HepG2 (cell line): ENCODE results near the gene NOL12. TPM values are rescaled to one million over a fixed set of nuclear protein-coding genes. Genes with fewer than 3 reads are reported as not detected.

Experiments used
- AGO2 ChIP-seq: fragments of 200-400 bp; formaldehyde crosslinking; optimal IDR thresholded peaks from 2 replicates; pipeline ENCODE3; 2017; ENCODE audit warnings: mild to moderate bottlenecking, low read depth, low read length, moderate library complexity
- EHMT2 ChIP-seq: fragments of 200-600 bp; sonication (generic); IDR thresholded peaks from 2 replicates; pipeline ENCODE4 v1.7.0; 2017; ENCODE audit warnings: antibody characterized with exemption, low read depth, low read length, borderline replicate concordance
- JDP2 ChIP-seq: sonication (generic); formaldehyde crosslinking; IDR thresholded peaks from 2 replicates; pipeline ENCODE4 v1.8.1; 2022; ENCODE audit warnings: missing genetic modification reagents, borderline replicate concordance
- KAT7 ChIP-seq: IDR thresholded peaks from 2 replicates; pipeline ENCODE4 v1.6.1; 2018; ENCODE audit warnings: borderline replicate concordance, missing compliant biosample characterization
- MZF1 ChIP-seq: sonication (generic); formaldehyde crosslinking; IDR thresholded peaks from 2 replicates; pipeline ENCODE4 v1.8.1; 2023; ENCODE audit warnings: mild to moderate bottlenecking, missing genetic modification reagents, borderline replicate concordance
- NCOA5 ChIP-seq: sonication (generic); formaldehyde crosslinking; IDR thresholded peaks from 2 replicates; pipeline ENCODE4 v1.4.0; 2020; ENCODE audit warnings: missing genetic modification reagents
- NFIB ChIP-seq: sonication (generic); formaldehyde crosslinking; IDR thresholded peaks from 2 replicates; pipeline ENCODE4 v1.9.0; 2021; ENCODE audit warnings: missing genetic modification reagents, mild to moderate bottlenecking, borderline replicate concordance
- PCBP2 ChIP-seq: fragments of 200-400 bp; formaldehyde crosslinking; optimal IDR thresholded peaks from 2 replicates; pipeline ENCODE3; 2018; ENCODE audit warnings: low read length, low read depth; ENCODE audit not compliant: poor library complexity, severe bottlenecking
- SETDB1 ChIP-seq: sonication (generic); formaldehyde crosslinking; IDR thresholded peaks from 2 replicates; pipeline ENCODE4 v1.5.1; 2020; ENCODE audit warnings: missing genetic modification reagents, mild to moderate bottlenecking, borderline replicate concordance
- ZFP41 ChIP-seq: sonication (generic); formaldehyde crosslinking; IDR thresholded peaks from 2 replicates; pipeline ENCODE4 v1.4.0; 2020; ENCODE audit warnings: mild to moderate bottlenecking, missing genetic modification reagents, borderline replicate concordance
- ZKSCAN8 ChIP-seq: IDR thresholded peaks from 2 replicates; pipeline ENCODE4 v1.6.1; 2016; ENCODE audit warnings: borderline replicate concordance, missing genetic modification reagents, missing compliant biosample characterization
- ZNF10 ChIP-seq: sonication (generic); formaldehyde crosslinking; IDR thresholded peaks from 2 replicates; pipeline ENCODE4 v1.4.0; 2020; ENCODE audit warnings: mild to moderate bottlenecking, low read depth, missing genetic modification reagents, borderline replicate concordance
- ZNF644 ChIP-seq: IDR thresholded peaks from 2 replicates; pipeline ENCODE4 v1.6.1; 2016; ENCODE audit warnings: low read depth
- ZNF713 ChIP-seq: sonication (generic); formaldehyde crosslinking; IDR thresholded peaks from 2 replicates; pipeline ENCODE4 v1.4.0; 2020; ENCODE audit warnings: mild to moderate bottlenecking, missing genetic modification reagents
- polyA plus RNA-seq, 8 experiments: library from polyadenylated mRNA; depleted of rRNA in 3 of 8; stranded (reverse) in 7 of 8; unstranded in 1 of 8; fragments of >200 nt; fragmentation: Illumina TruSeq in 4 of 8; extraction: Trizol in 4 of 8; gene quantifications; 2 replicates each; pipeline versions ENCODE4 v1.2.1 to v1.2.3, GENCODE V29; 2011 to 2016; ENCODE audit warnings: low read depth in 4 of 8, missing spikeins in 1 of 8, mixed read lengths in 1 of 8; ENCODE audit not compliant: insufficient read depth in 1 of 8
- total RNA-seq, 5 experiments: library from RNA; depleted of rRNA; stranded (reverse); fragments of >200 nt; fragmentation: Illumina TruSeq; extraction: Trizol; gene quantifications; 2 replicates each; pipeline ENCODE4 v1.2.3, GENCODE V29; 2016; ENCODE audit warnings: low read depth in 1 of 5
- TF ChIP-seq, protein P1 (sequence below): sonication (generic); formaldehyde crosslinking; conservative IDR thresholded peaks from 2 replicates; pipeline ENCODE4 v1.8.0; 2022; ENCODE audit warnings: missing genetic modification reagents
- TF ChIP-seq, protein P2 (sequence below): sonication (generic); formaldehyde crosslinking; IDR thresholded peaks from one replicate; pipeline ENCODE4 v1.5.1; 2020; ENCODE audit warnings: mild to moderate bottlenecking, missing genetic modification reagents; ENCODE audit errors: not compliant biosample characterization
- TF ChIP-seq, protein P3 (sequence below): sonication (generic); formaldehyde crosslinking; IDR thresholded peaks from 2 replicates; pipeline ENCODE4 v1.4.0; 2020; ENCODE audit warnings: missing genetic modification reagents

Gene NOL12
- total and polyA plus RNA-seq, 2 of the 13 experiments (the other 11 are each of a cell fraction or from before 2014, with no cell fraction given) = 14.3 to 31.4 TPM

DNA sequence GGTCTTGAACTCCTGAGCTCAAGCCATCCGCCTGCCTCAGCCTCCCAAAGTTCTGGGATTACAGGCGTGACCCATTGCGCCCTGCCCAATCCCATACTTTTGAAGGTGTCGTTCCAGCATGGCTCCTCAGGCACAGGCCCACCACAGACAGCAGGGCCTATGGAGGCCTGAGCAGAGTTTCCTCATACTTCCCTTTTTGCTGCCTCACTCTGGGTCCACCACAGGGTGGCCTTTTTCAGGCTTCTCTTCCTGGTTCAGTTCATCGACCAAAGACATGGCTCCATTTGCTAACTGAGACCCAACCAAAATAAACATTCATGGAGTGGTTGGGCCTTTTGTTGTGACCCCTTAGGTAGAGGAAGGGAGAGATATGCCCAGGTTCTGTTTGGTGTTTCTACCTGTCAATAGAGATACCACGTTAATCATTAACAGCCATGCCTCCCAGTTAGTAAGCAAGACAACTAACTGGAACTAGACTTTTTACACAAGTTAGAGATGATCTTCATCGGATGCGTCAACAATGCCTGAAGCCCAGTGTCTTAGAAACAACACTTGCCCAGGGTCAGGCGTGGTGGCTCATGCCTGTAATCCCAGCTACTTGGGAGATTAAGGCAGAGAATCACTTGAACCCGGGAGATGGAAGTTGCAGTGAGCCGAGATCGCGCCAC, 45.8 kb downstream of the NOL12 start (continued):
- TF ChIP-seq, protein P1, sequence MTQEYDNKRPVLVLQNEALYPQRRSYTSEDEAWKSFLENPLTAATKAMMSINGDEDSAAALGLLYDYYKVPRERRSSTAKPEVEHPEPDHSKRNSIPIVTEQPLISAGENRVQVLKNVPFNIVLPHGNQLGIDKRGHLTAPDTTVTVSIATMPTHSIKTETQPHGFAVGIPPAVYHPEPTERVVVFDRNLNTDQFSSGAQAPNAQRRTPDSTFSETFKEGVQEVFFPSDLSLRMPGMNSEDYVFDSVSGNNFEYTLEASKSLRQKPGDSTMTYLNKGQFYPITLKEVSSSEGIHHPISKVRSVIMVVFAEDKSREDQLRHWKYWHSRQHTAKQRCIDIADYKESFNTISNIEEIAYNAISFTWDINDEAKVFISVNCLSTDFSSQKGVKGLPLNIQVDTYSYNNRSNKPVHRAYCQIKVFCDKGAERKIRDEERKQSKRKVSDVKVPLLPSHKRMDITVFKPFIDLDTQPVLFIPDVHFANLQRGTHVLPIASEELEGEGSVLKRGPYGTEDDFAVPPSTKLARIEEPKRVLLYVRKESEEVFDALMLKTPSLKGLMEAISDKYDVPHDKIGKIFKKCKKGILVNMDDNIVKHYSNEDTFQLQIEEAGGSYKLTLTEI (CRISPR knock-in tag) = no peak
- TF ChIP-seq ZNF644 (CRISPR knock-in tag) (peak; percentile 99), JDP2 (CRISPR knock-in tag) (no peak), PCBP2 (no peak), SETDB1 (CRISPR knock-in tag) (no peak), ZKSCAN8 (peak; percentile 76; the same call in 1 of the 2 replicates), NFIB (no peak), KAT7 (CRISPR knock-in tag) (0 out of 2 replicates have a peak, but pooled peaks have one; percentile 50), ZNF10 (CRISPR knock-in tag) (no peak), MZF1 (CRISPR knock-in tag) (no peak), ZFP41 (no peak), AGO2 (no peak), EHMT2 (peak; percentile 30; the same call in 1 of the 2 replicates), ZNF713 (no peak), NCOA5 (no peak)
- TF ChIP-seq, protein P2, sequence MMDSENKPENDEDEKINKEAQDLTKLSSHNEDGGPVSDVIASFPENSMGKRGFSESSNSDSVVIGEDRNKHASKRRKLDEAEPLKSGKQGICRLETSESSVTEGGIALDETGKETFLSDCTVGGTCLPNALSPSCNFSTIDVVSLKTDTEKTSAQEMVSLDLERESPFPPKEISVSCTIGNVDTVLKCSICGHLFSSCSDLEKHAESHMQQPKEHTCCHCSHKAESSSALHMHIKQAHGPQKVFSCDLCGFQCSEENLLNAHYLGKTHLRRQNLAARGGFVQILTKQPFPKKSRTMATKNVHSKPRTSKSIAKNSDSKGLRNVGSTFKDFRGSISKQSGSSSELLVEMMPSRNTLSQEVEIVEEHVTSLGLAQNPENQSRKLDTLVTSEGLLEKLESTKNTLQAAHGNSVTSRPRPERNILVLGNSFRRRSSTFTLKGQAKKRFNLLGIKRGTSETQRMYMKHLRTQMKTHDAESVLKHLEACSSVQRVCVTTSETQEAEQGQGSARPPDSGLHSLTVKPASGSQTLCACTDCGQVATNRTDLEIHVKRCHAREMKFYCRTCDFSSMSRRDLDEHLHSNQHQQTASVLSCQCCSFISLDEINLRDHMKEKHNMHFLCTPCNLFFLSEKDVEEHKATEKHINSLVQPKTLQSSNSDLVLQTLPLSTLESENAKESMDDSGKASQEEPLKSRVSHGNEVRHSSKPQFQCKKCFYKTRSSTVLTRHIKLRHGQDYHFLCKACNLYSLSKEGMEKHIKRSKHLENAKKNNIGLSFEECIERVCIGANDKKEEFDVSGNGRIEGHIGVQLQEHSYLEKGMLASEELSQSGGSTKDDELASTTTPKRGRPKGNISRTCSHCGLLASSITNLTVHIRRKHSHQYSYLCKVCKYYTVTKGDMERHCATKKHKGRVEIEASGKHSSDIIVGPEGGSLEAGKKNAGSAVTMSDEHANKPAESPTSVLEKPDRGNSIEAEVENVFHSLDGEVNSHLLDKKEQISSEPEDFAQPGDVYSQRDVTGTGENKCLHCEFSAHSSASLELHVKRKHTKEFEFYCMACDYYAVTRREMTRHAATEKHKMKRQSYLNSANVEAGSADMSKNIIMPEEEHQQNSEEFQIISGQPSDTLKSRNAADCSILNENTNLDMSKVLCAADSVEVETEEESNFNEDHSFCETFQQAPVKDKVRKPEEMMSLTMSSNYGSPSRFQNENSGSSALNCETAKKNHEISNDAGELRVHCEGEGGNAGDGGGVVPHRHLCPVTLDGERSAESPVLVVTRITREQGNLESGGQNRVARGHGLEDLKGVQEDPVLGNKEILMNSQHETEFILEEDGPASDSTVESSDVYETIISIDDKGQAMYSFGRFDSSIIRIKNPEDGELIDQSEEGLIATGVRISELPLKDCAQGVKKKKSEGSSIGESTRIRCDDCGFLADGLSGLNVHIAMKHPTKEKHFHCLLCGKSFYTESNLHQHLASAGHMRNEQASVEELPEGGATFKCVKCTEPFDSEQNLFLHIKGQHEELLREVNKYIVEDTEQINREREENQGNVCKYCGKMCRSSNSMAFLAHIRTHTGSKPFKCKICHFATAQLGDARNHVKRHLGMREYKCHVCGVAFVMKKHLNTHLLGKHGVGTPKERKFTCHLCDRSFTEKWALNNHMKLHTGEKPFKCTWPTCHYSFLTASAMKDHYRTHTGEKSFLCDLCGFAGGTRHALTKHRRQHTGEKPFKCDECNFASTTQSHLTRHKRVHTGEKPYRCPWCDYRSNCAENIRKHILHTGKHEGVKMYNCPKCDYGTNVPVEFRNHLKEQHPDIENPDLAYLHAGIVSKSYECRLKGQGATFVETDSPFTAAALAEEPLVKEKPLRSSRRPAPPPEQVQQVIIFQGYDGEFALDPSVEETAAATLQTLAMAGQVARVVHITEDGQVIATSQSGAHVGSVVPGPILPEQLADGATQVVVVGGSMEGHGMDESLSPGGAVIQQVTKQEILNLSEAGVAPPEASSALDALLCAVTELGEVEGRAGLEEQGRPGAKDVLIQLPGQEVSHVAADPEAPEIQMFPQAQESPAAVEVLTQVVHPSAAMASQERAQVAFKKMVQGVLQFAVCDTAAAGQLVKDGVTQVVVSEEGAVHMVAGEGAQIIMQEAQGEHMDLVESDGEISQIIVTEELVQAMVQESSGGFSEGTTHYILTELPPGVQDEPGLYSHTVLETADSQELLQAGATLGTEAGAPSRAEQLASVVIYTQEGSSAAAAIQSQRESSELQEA (CRISPR knock-in tag) = no peak
- TF ChIP-seq, protein P3, sequence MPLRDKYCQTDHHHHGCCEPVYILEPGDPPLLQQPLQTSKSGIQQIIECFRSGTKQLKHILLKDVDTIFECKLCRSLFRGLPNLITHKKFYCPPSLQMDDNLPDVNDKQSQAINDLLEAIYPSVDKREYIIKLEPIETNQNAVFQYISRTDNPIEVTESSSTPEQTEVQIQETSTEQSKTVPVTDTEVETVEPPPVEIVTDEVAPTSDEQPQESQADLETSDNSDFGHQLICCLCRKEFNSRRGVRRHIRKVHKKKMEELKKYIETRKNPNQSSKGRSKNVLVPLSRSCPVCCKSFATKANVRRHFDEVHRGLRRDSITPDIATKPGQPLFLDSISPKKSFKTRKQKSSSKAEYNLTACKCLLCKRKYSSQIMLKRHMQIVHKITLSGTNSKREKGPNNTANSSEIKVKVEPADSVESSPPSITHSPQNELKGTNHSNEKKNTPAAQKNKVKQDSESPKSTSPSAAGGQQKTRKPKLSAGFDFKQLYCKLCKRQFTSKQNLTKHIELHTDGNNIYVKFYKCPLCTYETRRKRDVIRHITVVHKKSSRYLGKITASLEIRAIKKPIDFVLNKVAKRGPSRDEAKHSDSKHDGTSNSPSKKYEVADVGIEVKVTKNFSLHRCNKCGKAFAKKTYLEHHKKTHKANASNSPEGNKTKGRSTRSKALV = 0 out of 2 replicates have a peak, but pooled peaks have one; percentile 44
